ENCODE data around the gene FGD6.

DNA sequence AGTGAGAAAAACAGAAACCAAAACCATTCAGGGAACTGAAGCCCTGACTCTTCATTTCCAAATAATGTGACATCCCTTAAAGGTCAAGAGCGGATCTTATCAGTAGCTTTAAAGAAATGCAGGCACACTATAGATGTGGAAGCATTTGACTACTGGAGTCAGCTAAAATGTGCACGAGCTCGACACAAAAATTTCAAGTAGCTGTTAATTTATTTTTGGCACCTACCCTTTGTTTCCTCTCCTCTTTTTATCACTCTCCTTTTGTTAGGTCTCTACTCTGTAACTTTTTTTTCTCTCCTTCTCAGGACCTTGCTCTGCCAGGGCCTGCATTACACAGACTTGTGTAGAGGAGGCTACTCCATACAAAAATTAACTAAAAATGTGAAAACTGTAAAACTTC lies 58.3 kb downstream of the FGD6 start:
- TF ChIP-seq EZH2 (IDR thresholded peaks at IDR 0.05; ENCODE audit: insufficient read depth, poor library complexity, severe bottlenecking) (no peak), EZH2phosphoT487 (IDR thresholded peaks at IDR 0.05; ENCODE audit: insufficient read depth, low read depth) (no peak)
